Measurements from ENCODE around the gene GDAP2. TPM values are rescaled to one million over a fixed set of nuclear protein-coding genes. Genes with fewer than 3 reads are reported as not detected.

Gene GDAP2
- total and polyA plus RNA-seq, 2 donors (not counting 1 experiment from before 2014, with no cell fraction given), result 6.8 to 36.7 TPM

GRCh38 chr1:117871013-117871412 is 58.4 kb downstream of the GDAP2 start:
- ChIA-PET POLR2A (no interaction called here), CTCF (interaction anchor here (1.5 kb wide), 1 partner anchor 25 kb away, joined by 3 read pairs; no protein-coding TSS in a partner anchor)
- Histone ChIP-seq H3K9me3 (ENCODE audit: control extremely low read depth in 1 of 3, control insufficient read depth in 2 of 3, insufficient read depth in 1 of 3, low read length in 2 of 3) (peaks cover 2 to 8% (median 5%) of the 10 kb centered on the region in 3 donors), H3K27ac (ENCODE audit: low read length in 2 of 2) (no peak overlapping the region), H3K4me1 (ENCODE audit: control insufficient read depth in 2 of 2, insufficient read depth in 2 of 2, low read length in 2 of 2) (no peaks in the 10 kb centered on the region), H3K79me2 (ENCODE audit: control insufficient read depth, insufficient read depth, low read length) (no peaks in the 10 kb centered on the region), H3K9ac (ENCODE audit: low read length) (no peak overlapping the region), H3K4me2 (replicated peaks; ENCODE audit: low read depth, low read length, poor library complexity, severe bottlenecking) (no peak overlapping the region), H3K36me3 (replicated peaks in 1 of 2; ENCODE audit: control extremely low read depth in 1 of 2, control insufficient read depth in 1 of 2, extremely low read depth in 1 of 2, insufficient read depth in 2 of 2, low read length in 1 of 2) (peaks cover 5 to 63% of the 10 kb centered on the region in 2 experiments), H2AFZ (ENCODE audit: insufficient read depth, low read depth, low read length, poor library complexity, severe bottlenecking) (no peak overlapping the region), H4K20me1 (ENCODE audit: control insufficient read depth, insufficient read depth, low read length, poor library complexity, severe bottlenecking) (no peaks in the 10 kb centered on the region), H3K27me3 (replicated peaks in 1 of 4; ENCODE audit: control extremely low read depth in 1 of 4, control insufficient read depth in 3 of 4, insufficient read depth in 4 of 4, low read length in 3 of 4) (no peaks in the 10 kb centered on the region), H3K4me3 (ENCODE audit: control extremely low read depth in 1 of 5, extremely low read depth in 1 of 5, insufficient read depth in 1 of 5, low read depth in 2 of 5, low read length in 4 of 5) (no peak overlapping the region)
- Mint-ChIP-seq H3K4me3 (no peak overlapping the region), H3K27me3 (no peaks in the 10 kb centered on the region), H3K27ac (no peak overlapping the region), H3K4me1 (no peaks in the 10 kb centered on the region), H3K9me3 (ENCODE audit: insufficient read depth) (peaks cover 14% of the 10 kb centered on the region)
- ATAC-seq (ENCODE audit: low read depth) (no peak), DNase-seq (no peak)
- TF ChIP-seq CTCF (IDR thresholded peaks at IDR 0.05), result no peak
- no peak for TF ChIP-seq EZH2 (IDR thresholded peaks at IDR 0.05; ENCODE audit: borderline replicate concordance, insufficient read depth, low read depth, low read length, poor library complexity, severe bottlenecking)
- intact Hi-C loops (cut with micrococcal nuclease), result no loop called here

GRCh38 chr1:117861694-117862093 is 67.7 kb downstream of the GDAP2 start:
- H3K9me3 Mint-ChIP-seq (ENCODE audit: insufficient read depth), result no peaks in the 10 kb centered on the region
- DNase-seq (no peak), ATAC-seq (ENCODE audit: low read depth) (no peak)
- Histone ChIP-seq H3K9ac (ENCODE audit: low read length) (no peak overlapping the region), H3K4me3 (ENCODE audit: control extremely low read depth in 1 of 5, extremely low read depth in 1 of 5, insufficient read depth in 1 of 5, low read depth in 2 of 5, low read length in 4 of 5) (no peak overlapping the region), H3K79me2 (ENCODE audit: control insufficient read depth, insufficient read depth, low read length) (no peaks in the 10 kb centered on the region), H2AFZ (ENCODE audit: insufficient read depth, low read depth, low read length, poor library complexity, severe bottlenecking) (no peak overlapping the region), H4K20me1 (ENCODE audit: control insufficient read depth, insufficient read depth, low read length, poor library complexity, severe bottlenecking) (no peaks in the 10 kb centered on the region), H3K27me3 (replicated peaks in 1 of 4; ENCODE audit: control extremely low read depth in 1 of 4, control insufficient read depth in 3 of 4, insufficient read depth in 4 of 4, low read length in 3 of 4) (no peaks in the 10 kb centered on the region), H3K9me3 (ENCODE audit: control extremely low read depth in 1 of 3, control insufficient read depth in 2 of 3, insufficient read depth in 1 of 3, low read length in 2 of 3) (no peaks in the 10 kb centered on the region), H3K4me1 (ENCODE audit: control insufficient read depth in 2 of 2, insufficient read depth in 2 of 2, low read length in 2 of 2) (no peaks in the 10 kb centered on the region), H3K36me3 (replicated peaks in 1 of 2; ENCODE audit: control extremely low read depth in 1 of 2, control insufficient read depth in 1 of 2, extremely low read depth in 1 of 2, insufficient read depth in 2 of 2, low read length in 1 of 2) (peaks cover 0 to 15% of the 10 kb centered on the region in 2 experiments), H3K4me2 (replicated peaks; ENCODE audit: low read depth, low read length, poor library complexity, severe bottlenecking) (no peak overlapping the region), H3K27ac (ENCODE audit: low read length in 2 of 2) (no peak overlapping the region)
- TF ChIP-seq EZH2 (IDR thresholded peaks at IDR 0.05; ENCODE audit: borderline replicate concordance, insufficient read depth, low read depth, low read length, poor library complexity, severe bottlenecking), result no peak
- no peak for TF ChIP-seq CTCF (IDR thresholded peaks at IDR 0.05)
- CTCF ChIA-PET, result no interaction called here
- no peak overlapping the region for H3K27ac Mint-ChIP-seq
- WGBS (ENCODE audit: insufficient coverage), result no CpG with 5 or more reads among the region's 2 CpGs
- H3K4me3 Mint-ChIP-seq, result no peak overlapping the region
- intact Hi-C loops (cut with micrococcal nuclease), result no loop called here
- H3K27me3 Mint-ChIP-seq, result no peaks in the 10 kb centered on the region
- POLR2A ChIA-PET, result no interaction called here
- H3K4me1 Mint-ChIP-seq, result no peaks in the 10 kb centered on the region

Measured in B cell (primary cell).